ENCODE data around the gene FXYD6. TPM values are rescaled to one million over a fixed set of nuclear protein-coding genes. Genes with fewer than 3 reads are reported as not detected.

Gene FXYD6
- polyA plus RNA-seq, result 4.9 and 113 TPM in 2 replicates

GRCh38 chr11:117876341-117877119 lies at the start of gene FXYD6:
Gene FXYD6, minus strand, starts transcription at chr11:117876658. Its CDS starts 33,882 bp downstream, at chr11:117842776.

GRCh38 chr11:117824571-117825537 lies 51.6 kb downstream of the FXYD6 start, which contains the start of gene FXYD2:
Gene FXYD2, minus strand, starts transcription at chr11:117824744. Its CDS starts 66 bp downstream, at chr11:117824678.

GRCh38 chr11:117796872-117797529 lies 79.5 kb downstream of the FXYD6 start, which contains the start of gene DSCAML1:
Gene DSCAML1, minus strand, starts transcription at chr11:117797216. Its CDS starts 137 bp downstream, at chr11:117797079.

Other genes with a start within 250 kb of the FXYD6 start
- 0.06 and 0.46 TPM in 2 replicates for gene DSCAML1, start 79.4 kb downstream of the FXYD6 start, polyA plus RNA-seq
- gene FXYD2, start 51.9 kb downstream of the FXYD6 start, polyA plus RNA-seq, result not detected in 2 replicates
- not detected in 2 replicates for gene TMPRSS13, start 52.7 kb upstream of the FXYD6 start, polyA plus RNA-seq
- gene IL10RA, start 109.7 kb upstream of the FXYD6 start, polyA plus RNA-seq, result not detected in 2 replicates
- gene TMPRSS4, start 200.4 kb upstream of the FXYD6 start, polyA plus RNA-seq, result not detected in 2 replicates
- gene SMIM35, start 210.3 kb upstream of the FXYD6 start, polyA plus RNA-seq, result not detected in 2 replicates

Data from Purkinje cell (primary cell).